Neutrophil (primary cell): Measurements from ENCODE around the gene KCTD2.

Source experiments
- H3K27ac ChIP-seq: fragments of 200-600 bp; sonication (generic); 2 replicates; pipeline ENCODE4 v1.5.1; 2016; ENCODE audit warnings: mild to moderate bottlenecking, moderate library complexity
- H3K27me3 ChIP-seq: fragments of 200-600 bp; sonication (generic); 2 replicates; pipeline ENCODE4 v1.6.0; 2016; ENCODE audit warnings: mild to moderate bottlenecking
- H3K36me3 ChIP-seq: fragments of 200-600 bp; sonication (generic); 2 replicates; pipeline ENCODE4 v1.5.1; 2017
- H3K4me1 ChIP-seq, 2 experiments: fragments of 200-600 bp in 1 of 2; sonication (generic) in 1 of 2; 1 replicate in 1 of 2; 2 replicates in 1 of 2; pipeline versions ENCODE4 v1.5.1 to v1.6.1; 2013 to 2016; ENCODE audit warnings: low read depth in 1 of 2, low read length in 1 of 2, mild to moderate bottlenecking in 1 of 2, moderate library complexity in 1 of 2; ENCODE audit not compliant: control insufficient read depth in 1 of 2, insufficient read depth in 1 of 2
- H3K4me3 ChIP-seq, 2 experiments: fragments of 200-600 bp in 1 of 2; sonication (generic) in 1 of 2; 1 replicate in 1 of 2; 2 replicates in 1 of 2; pipeline ENCODE4 v1.5.1; 2013 to 2016; ENCODE audit warnings: low read depth in 1 of 2, low read length in 1 of 2, mild to moderate bottlenecking in 1 of 2, moderate library complexity in 1 of 2
- H3K9me3 ChIP-seq: fragments of 200-600 bp; sonication (generic); 2 replicates; pipeline ENCODE4 v1.5.1; 2016
- TF ChIP-seq, protein P1 (sequence below): fragments of 200-600 bp; sonication (generic); IDR thresholded peaks from 2 replicates; pipeline ENCODE4 v1.5.1; 2016; ENCODE audit warnings: antibody characterized with exemption

KCTD2 gene

GRCh38 chr17:75097865-75098264, 50.8 kb downstream of the KCTD2 start:
- Histone ChIP-seq H3K9me3 (no peaks in the 10 kb centered on the region), H3K36me3 (peaks cover 48% of the 10 kb centered on the region), H3K4me3 (no peak overlapping the region), H3K27me3 (no peaks in the 10 kb centered on the region), H3K27ac (peak overlapping the region; percentile 98), H3K4me1 (peaks cover 51 to 58% of the 10 kb centered on the region in 2 experiments)
- TF ChIP-seq, protein P1, sequence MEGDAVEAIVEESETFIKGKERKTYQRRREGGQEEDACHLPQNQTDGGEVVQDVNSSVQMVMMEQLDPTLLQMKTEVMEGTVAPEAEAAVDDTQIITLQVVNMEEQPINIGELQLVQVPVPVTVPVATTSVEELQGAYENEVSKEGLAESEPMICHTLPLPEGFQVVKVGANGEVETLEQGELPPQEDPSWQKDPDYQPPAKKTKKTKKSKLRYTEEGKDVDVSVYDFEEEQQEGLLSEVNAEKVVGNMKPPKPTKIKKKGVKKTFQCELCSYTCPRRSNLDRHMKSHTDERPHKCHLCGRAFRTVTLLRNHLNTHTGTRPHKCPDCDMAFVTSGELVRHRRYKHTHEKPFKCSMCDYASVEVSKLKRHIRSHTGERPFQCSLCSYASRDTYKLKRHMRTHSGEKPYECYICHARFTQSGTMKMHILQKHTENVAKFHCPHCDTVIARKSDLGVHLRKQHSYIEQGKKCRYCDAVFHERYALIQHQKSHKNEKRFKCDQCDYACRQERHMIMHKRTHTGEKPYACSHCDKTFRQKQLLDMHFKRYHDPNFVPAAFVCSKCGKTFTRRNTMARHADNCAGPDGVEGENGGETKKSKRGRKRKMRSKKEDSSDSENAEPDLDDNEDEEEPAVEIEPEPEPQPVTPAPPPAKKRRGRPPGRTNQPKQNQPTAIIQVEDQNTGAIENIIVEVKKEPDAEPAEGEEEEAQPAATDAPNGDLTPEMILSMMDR: no peak

- TF ChIP-seq, protein P1: no peak
- Histone ChIP-seq H3K9me3 (no peaks in the 10 kb centered on the region), H3K4me1 (peaks cover 41 to 48% of the 10 kb centered on the region in 2 experiments)
Observed at GRCh38 chr17:75098861-75099260, 51.8 kb downstream of the KCTD2 start.

GRCh38 chr17:75099881-75100595, 53.0 kb downstream of the KCTD2 start:
- Histone ChIP-seq H3K27me3 (no peaks in the 10 kb centered on the region), H3K36me3 (peaks cover 58% of the 10 kb centered on the region), H3K4me3 (no peak overlapping the region), H3K4me1 (peaks cover 33 to 38% of the 10 kb centered on the region in 2 experiments), H3K27ac (no peak overlapping the region), H3K9me3 (no peaks in the 10 kb centered on the region)
- TF ChIP-seq, protein P1: no peak

More at GRCh38 chr17:75098861-75099260, 51.8 kb downstream of the KCTD2 start:
- peaks cover 50% of the 10 kb centered on the region for H3K36me3 ChIP-seq
- peak overlapping the region; percentile 98 for H3K27ac ChIP-seq
- no peak overlapping the region for H3K4me3 ChIP-seq
- no peaks in the 10 kb centered on the region for H3K27me3 ChIP-seq

- Histone ChIP-seq H3K36me3 (peaks cover 68% of the 10 kb centered on the region), H3K4me3 (no peak overlapping the region)
- TF ChIP-seq, protein P1: no peak
Observed at GRCh38 chr17:75102385-75102821, 55.4 kb downstream of the KCTD2 start.

GRCh38 chr17:75103601-75104554, 56.9 kb downstream of the KCTD2 start:
- Histone ChIP-seq H3K36me3 (peaks cover 55% of the 10 kb centered on the region), H3K9me3 (no peaks in the 10 kb centered on the region), H3K27ac (peak overlapping the region; percentile 50), H3K4me1 (peaks cover 16 to 18% of the 10 kb centered on the region in 2 experiments), H3K4me3 (no peak overlapping the region), H3K27me3 (no peaks in the 10 kb centered on the region)
- TF ChIP-seq, protein P1: no peak

More at GRCh38 chr17:75102385-75102821, 55.4 kb downstream of the KCTD2 start:
- H3K9me3 ChIP-seq: no peaks in the 10 kb centered on the region
- peaks cover 10 to 14% of the 10 kb centered on the region in 2 experiments for H3K4me1 ChIP-seq
- no peaks in the 10 kb centered on the region for H3K27me3 ChIP-seq
- peak overlapping the region; percentile 87 for H3K27ac ChIP-seq
